Nephron progenitor cell (in vitro differentiated cells): ENCODE measurements around the gene OXSR1.

Experiments
- DNase-seq: peaks from one replicate; pipeline ENCODE4 v3.0.0; 2021
- H3K27ac Mint-ChIP-seq: 2 replicates; pipeline ENCODE4 v1.8.0; 2021; ENCODE audit warnings: mild to moderate bottlenecking, moderate library complexity, mixed read lengths
- H3K27me3 Mint-ChIP-seq: 2 replicates; pipeline ENCODE4 v1.8.0; 2021; ENCODE audit warnings: mild to moderate bottlenecking, low read depth, mixed read lengths; ENCODE audit not compliant: poor library complexity
- H3K36me3 Mint-ChIP-seq: 2 replicates; pipeline ENCODE4 v1.8.0; 2021; ENCODE audit warnings: low read depth, mixed read lengths
- H3K4me1 Mint-ChIP-seq: 2 replicates; pipeline ENCODE4 v1.8.0; 2021; ENCODE audit warnings: mixed read lengths
- H3K4me3 Mint-ChIP-seq: 2 replicates; pipeline ENCODE4 v1.8.0; 2021; ENCODE audit warnings: mild to moderate bottlenecking, moderate library complexity, mixed read lengths
- H3K9me3 Mint-ChIP-seq: 2 replicates; pipeline ENCODE4 v1.8.0; 2021; ENCODE audit warnings: mild to moderate bottlenecking, moderate library complexity, mixed read lengths
- TF ChIP-seq, protein P1 (sequence below): fragments of 200-600 bp; sonication (generic); IDR thresholded peaks from 2 replicates; pipeline ENCODE4 v1.5.0; 2021; ENCODE audit warnings: antibody characterized with exemption

OXSR1 gene

DNA sequence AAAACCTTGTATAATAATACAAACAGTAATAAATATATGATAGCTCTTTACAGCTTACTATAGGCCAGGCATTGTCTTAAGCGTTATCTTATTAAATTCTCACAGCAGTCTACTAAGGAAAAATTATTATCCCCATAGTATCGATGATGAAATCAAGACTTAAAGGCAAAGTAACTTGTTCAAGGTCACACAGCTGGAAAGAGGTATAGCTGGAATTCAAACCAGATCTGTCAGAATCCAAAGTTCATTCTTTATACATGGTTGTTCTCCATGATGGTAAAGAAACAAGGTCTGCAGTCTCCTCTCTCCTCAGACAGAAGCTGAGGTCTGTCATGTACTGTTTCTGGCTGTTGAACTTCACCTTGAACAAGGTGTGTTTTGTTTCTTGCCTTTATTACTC lies 84.9 kb downstream of the OXSR1 start:
- Mint-ChIP-seq H3K9me3 (no peaks in the 10 kb centered on the region), H3K27me3 (no peaks in the 10 kb centered on the region), H3K4me1 (no peaks in the 10 kb centered on the region), H3K27ac (no peak overlapping the region), H3K4me3 (no peak overlapping the region), H3K36me3 (peaks cover 73% of the 10 kb centered on the region)
- DNase-seq, result no peak
- TF ChIP-seq, protein P1, sequence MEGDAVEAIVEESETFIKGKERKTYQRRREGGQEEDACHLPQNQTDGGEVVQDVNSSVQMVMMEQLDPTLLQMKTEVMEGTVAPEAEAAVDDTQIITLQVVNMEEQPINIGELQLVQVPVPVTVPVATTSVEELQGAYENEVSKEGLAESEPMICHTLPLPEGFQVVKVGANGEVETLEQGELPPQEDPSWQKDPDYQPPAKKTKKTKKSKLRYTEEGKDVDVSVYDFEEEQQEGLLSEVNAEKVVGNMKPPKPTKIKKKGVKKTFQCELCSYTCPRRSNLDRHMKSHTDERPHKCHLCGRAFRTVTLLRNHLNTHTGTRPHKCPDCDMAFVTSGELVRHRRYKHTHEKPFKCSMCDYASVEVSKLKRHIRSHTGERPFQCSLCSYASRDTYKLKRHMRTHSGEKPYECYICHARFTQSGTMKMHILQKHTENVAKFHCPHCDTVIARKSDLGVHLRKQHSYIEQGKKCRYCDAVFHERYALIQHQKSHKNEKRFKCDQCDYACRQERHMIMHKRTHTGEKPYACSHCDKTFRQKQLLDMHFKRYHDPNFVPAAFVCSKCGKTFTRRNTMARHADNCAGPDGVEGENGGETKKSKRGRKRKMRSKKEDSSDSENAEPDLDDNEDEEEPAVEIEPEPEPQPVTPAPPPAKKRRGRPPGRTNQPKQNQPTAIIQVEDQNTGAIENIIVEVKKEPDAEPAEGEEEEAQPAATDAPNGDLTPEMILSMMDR, result no peak

DNA sequence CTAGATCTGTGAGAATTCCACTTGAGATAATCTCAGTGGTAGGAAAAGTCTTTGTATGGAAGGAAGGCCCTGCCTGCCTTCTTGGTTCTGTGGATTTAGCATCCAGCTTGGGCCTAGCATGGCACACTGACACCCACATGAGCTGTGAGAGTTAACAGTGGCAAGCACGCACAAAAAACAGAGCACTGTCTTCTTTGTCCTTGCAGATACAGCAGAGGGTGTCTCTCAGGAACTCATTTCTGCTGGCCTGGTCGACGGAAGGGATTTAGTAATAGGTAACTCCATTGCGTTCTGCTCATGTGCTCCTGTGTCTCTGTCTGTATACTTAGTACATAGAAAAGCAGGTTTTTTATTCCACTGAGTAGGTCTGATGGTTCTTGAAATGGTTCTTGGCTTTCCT lies 85.9 kb downstream of the OXSR1 start:
- Mint-ChIP-seq H3K4me3 (no peak overlapping the region), H3K36me3 (peaks cover 76% of the 10 kb centered on the region), H3K9me3 (no peaks in the 10 kb centered on the region), H3K27me3 (no peaks in the 10 kb centered on the region), H3K27ac (no peak overlapping the region), H3K4me1 (no peaks in the 10 kb centered on the region)
- DNase-seq, result no peak
- TF ChIP-seq, protein P1, result no peak

DNA sequence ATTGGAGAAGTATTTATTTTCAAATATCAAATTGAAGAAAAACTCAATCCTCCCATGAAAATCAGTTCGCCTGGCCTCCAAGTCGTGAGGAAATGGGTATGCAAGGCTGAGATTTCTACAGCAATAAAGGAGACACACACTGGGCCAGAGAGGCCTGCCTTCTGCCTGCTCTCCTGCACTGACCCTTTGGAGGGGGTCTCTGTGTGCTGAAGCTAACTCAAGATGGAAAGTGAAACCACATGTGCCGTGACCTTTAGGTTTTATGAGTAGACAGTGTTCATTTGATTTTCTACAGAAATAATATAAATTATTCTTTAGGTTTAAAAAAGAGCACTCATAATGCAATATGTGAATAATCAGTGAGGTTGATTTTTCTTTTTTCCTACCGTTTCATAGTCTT lies 88.4 kb downstream of the OXSR1 start:
- Mint-ChIP-seq H3K4me1 (no peaks in the 10 kb centered on the region), H3K27me3 (no peaks in the 10 kb centered on the region), H3K9me3 (no peaks in the 10 kb centered on the region), H3K4me3 (no peak overlapping the region), H3K36me3 (peaks cover 63% of the 10 kb centered on the region), H3K27ac (no peak overlapping the region)
- DNase-seq, result no peak
- TF ChIP-seq, protein P1, result no peak

DNA sequence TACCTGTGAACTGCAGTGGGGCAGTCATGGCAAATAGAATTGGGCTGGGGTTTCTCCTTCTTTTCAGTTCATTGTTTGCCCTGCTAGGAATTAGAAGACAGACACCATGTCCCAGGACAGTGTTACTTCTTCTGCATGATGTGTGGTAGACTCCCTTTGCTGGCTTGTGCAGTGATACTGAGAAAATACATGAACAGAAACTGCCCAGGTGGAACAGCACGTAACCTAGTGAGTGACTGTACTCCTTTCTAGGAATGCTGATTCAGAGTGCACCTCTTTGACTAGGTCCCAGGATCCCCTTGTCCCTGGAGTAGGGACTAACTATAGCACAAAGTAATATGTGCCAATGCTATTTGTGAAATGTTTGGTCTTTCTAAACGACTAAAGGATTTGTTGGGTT lies 89.5 kb downstream of the OXSR1 start:
- Mint-ChIP-seq H3K4me1 (no peaks in the 10 kb centered on the region), H3K36me3 (peaks cover 56% of the 10 kb centered on the region), H3K27ac (no peak overlapping the region), H3K4me3 (no peak overlapping the region), H3K9me3 (no peaks in the 10 kb centered on the region), H3K27me3 (no peaks in the 10 kb centered on the region)
- no peak for DNase-seq
- TF ChIP-seq, protein P1, result no peak

DNA sequence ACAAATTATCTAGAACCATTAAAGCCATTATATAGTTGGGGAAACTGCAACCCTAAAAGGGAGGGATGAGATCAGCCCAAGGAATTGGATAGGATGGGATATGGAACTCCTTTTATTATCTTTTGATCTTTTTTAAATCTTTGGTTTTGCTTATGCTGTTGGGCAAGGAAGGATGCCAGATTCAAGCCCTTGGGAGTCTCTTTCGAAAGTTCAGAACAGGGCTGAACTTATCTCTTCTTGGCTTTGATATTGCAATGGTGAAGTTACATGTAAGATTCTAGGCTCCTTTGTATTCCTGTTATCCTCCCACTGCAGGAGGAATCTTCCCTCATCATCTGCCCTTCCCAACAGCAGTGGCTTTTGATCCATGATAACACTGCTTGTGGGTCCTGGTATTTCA lies 90.3 kb downstream of the OXSR1 start:
- H3K9me3 Mint-ChIP-seq, result no peaks in the 10 kb centered on the region
- TF ChIP-seq, protein P1, result no peak
- H3K36me3 Mint-ChIP-seq, result peaks cover 54% of the 10 kb centered on the region
- DNase-seq, result no peak
- no peaks in the 10 kb centered on the region for H3K27me3 Mint-ChIP-seq
- no peak overlapping the region for H3K27ac Mint-ChIP-seq
- H3K4me3 Mint-ChIP-seq, result no peak overlapping the region
- H3K4me1 Mint-ChIP-seq, result no peaks in the 10 kb centered on the region

DNA sequence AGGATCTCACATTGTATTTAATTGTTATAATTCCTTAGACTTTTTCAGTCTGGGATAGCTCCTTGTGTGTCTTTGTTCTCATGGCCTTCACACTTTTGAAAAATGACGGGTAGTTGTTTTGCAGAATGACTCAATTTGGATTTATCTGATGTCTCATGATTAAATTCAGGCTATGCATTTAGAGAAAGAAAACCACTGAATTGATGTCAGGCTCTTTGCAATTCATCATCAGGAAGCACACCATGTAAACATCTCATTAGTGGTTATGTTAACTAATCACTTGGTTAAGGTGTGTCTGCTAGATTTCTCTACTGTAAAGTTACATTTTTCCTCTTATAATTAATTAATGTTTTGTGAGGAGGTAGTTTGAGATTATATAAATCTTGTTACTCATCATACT lies 92.2 kb downstream of the OXSR1 start:
- Mint-ChIP-seq H3K36me3 (peaks cover 49% of the 10 kb centered on the region), H3K27me3 (no peaks in the 10 kb centered on the region), H3K4me3 (no peak overlapping the region), H3K27ac (no peak overlapping the region), H3K9me3 (peaks cover 4% of the 10 kb centered on the region), H3K4me1 (no peaks in the 10 kb centered on the region)
- TF ChIP-seq, protein P1, result no peak
- no peak for DNase-seq
